Activated naive CD4-positive, alpha-beta T cell treated with Interleukin-2 at 50 U/mL for 16 hours (primary cell): ENCODE measurements around the gene CACFD1.
A peak's percentile ranks its signal among the peaks of the same experiment; 100 is the strongest.

Experiments
- DNase-seq: peaks from one replicate; pipeline ENCODE4 v3.0.0-alpha.2; 2020

Gene CACFD1

DNA sequence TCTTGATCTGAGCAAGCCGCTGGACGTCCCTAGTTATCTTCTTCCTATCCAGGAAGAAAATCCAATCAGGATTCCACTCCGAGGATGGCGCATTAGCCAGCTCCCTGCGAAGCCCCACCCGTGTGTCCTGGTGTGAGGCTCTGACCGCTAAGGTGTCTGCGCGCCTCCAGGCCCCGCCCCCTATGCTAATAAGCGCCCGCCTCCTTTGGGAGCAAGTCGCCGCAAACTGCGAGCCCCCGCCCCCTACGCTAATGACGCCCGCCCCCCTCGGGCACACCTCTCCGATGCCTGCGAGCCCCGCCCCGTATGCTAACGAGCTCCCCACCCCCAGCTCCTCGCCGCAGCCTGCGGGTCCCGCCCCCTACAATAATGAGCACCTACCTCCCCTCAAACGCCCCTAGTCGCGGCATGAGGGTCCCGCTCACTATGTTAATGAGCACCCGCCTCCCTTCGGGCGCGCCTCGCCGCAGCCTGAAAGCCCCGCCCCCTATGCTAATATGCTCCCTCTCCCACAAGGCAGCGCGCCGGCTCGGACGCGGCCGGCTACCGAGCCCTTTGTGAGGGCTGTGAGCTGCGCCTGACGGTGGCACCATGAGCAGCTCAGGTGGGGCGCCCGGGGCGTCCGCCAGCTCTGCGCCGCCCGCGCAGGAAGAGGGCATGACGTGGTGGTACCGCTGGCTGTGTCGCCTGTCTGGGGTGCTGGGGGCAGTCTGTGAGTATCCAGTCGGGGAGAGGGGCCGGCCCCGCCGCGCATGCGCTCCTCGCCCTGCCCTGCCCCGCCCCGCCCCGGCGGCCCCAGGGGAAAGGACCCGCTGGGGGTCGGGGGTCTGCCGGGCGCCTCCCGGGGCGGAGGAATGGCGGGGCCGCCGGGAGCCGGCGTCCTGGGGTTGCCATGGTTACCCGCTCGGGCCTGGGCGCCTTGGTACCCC is at the start of gene CACFD1:
TSS of gene CACFD1 (plus strand) at position 503 of the 929 bp plus-strand sequence. CDS start at position 592, 89 bp downstream.
- DNase-seq = peak; percentile 91

DNA sequence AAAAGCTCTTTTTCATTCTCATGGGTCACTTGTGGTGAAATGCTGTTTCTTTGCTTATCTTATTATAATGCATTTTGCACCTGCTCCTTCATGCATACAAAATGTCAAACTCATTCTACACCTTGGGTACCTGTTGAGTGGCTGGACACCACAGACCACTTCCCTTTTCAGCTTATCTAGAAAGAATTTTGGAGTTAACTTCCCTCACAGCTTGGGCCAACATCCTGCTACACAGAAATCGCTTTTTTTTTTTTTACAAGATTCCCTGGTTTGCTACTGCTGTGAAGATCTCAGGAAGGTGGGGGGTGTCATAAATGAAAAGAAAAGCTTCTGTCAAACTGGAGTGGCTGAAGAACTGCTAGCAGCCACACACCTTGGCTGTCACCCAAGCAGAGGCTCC is 44.6 kb upstream of the CACFD1 start:
- DNase-seq = no peak

DNA sequence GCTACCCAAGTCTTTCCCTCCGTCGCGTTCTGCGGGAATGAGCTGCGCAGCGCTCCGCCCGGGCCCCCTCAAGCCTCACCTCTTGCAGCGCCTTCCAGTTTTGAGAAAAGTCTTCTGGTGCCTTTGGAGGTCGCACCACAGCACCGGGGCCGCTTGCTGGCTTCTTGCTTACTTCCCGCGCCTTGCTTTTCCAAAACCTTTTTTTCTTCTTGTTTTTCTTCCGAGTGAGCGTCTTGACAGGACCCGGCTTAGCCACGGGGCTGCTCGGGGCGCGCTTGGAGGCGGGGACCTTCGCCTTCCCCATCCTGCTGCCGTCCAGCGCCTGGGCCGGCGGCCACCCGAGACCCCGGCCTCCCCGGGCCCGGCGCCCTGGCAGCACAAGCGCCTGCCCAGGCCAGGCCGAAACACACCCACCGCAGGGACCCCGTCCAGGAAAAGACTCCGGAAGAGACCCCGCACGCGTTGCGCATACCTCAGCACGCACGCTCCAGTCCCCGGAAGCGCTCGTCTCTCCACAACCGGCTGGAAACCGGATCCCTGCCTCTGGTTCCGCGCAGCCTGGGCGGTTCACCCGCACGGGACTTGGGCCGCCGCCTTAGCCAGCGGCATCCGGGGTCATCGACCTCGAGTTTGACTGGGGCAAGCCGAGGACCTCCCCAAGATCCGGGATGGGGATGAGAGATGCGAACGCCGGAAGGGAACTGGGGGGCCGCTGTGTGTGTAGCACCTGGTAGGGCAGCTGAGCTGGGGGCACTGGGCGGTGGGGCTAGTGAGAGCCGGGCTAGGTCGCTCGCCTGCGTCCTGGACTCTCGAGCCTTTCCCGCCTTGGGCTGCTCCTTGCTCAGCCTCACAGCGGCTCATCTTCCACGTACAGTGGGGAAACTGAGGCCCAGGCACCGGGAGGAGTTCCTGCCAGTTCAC is 42.0 kb upstream of the CACFD1 start, which contains the start of gene REXO4:
TSS of gene REXO4 (minus strand) at position 470 of the 921 bp plus-strand sequence. CDS start at position 304, 166 bp downstream.
- peak; percentile 87 for DNase-seq

DNA sequence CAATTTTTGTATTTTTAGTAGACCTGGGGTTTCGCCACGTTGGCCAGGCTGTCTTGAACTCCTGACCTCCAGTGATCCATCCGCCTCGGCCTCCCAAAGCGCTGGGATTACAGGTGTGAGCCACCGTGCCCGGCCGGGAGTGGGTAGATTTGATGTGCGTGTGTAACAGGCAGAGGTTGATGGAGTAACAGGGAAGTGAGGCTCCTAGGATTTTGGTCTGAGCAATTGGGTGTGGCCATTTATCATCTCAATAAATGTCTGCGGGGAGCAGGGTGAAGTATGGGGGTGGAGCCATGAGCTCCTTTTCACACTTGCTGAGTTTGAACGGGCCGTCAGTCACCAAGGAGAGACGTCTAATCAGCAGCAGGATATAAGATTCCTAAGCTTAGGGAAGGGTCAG is 40.8 kb upstream of the CACFD1 start:
- DNase-seq = no peak

DNA sequence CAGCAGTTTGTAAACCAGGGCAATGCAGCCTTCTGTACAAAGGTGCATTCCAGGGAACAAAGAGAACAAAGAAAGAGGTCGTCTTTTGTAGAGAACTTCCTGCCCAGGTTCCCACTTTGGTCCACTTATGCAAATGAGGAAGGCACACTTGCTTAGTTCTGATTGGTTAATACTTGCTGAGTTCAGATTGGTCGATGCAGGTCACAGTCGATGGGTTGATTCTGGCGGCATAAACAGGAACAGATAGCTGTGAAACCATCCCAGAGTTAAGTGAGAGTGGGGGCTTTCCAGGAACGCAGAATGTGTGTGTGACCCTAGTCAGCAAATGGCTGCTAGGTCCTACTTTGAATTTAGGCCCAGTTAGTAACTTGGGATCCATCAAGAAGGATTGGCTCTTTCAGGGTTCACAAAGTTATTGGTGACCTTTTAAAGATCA is 39.4 kb upstream of the CACFD1 start:
- DNase-seq = no peak

DNA sequence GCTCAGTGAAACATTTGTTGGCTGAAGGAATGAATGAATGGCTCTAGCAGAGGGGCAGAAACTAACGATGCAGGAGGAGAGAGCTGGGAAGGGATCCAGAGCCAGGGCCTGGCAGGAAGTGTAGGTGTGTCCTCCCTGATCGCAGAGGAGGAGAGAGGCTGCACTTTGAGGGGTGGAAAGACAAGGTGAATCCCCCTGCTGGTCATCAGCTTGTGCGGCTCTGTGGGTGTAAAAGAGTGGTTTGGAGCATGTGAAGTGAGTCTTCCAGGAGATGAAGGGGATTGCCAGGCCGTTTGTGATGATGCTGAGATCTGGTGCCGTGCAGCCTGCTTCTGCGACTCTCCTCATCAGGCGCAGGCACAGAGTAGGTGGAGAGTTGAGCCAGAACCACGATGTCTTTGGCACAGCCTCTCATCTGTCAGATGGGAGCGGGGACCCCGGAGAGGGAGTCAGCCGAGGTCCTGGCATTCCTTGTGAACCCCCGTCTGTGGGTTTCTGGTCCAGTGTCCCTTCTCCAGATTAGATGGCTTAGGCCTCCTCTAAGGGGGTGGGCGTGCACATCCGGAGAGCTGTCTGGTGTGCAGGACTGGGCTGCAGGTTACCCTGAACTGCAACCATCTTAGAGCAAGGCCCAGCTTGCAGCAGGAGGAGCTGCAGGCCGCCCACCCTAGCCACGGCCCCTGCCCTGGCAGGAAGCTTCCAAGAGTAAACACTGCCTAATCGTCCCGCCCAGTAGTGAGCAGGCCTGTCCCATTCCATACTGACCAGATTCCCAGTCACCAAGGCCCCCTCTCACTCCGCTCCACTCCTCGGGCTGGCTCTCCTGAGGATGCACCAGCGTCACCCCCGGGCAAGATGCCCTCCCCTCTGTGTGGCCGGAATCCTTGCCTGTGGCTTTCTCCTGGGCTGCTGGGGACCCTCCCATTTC is 37.9 kb upstream of the CACFD1 start, which contains the start of gene ADAMTS13:
TSS of gene ADAMTS13 (plus strand) at position 753 of the 928 bp plus-strand sequence. CDS start at position 830, 77 bp downstream.
- DNase-seq = peak; percentile 46

DNA sequence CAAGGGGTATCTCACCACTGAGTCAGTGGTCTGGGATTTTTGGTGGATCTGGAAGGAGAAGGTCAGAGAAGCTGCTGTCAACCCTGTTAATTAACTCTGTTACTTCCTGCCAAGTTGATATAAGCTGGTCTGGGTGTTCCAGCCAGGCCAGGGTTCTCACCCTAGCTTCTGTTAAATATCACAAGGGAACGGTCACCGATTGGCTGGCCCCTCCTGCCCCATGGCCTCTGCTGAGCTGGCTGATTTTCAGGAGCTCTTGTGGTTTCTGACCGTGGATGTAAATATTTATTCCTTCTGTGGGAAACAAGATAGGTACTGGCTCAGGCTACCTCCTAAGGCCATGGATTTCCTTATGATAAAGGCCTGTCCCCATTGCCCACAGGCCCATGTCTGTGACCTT is 36.6 kb upstream of the CACFD1 start:
- DNase-seq = no peak

DNA sequence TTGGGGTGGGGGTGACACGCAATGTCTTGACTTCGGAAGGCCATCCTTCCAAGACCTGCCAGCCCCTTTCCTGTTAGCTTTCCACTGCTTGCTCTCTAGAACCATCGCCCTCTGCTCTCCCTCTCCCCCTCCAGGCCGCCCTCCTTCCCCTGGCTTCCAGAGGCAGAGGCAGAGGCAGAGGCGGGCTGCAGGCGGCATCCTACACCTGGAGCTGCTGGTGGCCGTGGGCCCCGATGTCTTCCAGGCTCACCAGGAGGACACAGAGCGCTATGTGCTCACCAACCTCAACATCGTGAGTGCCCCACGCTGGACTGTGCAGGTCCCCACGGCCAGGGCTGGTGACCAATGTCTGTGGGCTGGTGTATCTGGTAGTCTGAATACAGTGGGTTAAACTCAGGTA is 35.6 kb upstream of the CACFD1 start:
- DNase-seq = no peak

DNA sequence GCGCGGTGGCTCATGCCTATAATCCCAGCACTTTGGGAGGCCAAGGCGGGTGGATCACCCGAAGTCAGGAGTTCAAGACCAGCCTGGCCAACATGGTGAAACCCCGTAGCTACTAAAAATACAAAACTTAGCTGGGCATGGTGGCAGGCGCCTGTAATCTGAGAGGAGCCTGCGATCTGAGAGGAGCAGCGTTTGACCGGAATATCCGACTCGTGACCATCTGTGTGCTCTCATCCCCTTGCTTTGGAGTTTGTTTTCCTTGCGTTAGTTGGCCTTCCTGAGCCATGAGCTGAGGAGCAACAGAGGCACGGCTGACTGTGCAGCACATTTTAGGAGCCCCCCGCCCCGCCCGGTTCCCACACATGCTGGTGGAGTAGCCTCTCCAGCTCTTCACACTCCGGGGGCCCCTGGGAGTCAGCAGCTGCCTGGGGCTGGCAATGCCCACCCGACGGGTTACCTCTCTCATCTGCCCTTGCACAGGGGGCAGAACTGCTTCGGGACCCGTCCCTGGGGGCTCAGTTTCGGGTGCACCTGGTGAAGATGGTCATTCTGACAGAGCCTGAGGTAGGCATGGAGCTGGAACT is 34.6 kb upstream of the CACFD1 start:
- no peak for DNase-seq

DNA sequence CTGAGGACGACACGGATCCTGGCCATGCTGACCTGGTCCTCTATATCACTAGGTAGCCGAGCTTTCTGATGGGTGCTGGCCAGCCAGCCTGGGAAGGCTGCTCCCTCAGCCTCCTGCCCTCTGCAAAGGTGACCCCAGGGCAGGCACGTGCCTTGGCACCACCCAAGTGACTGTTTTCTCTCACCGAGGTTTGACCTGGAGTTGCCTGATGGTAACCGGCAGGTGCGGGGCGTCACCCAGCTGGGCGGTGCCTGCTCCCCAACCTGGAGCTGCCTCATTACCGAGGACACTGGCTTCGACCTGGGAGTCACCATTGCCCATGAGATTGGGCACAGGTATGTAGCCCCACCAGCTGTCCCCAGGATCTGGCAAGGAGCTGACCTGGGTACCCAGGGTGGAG is 33.8 kb upstream of the CACFD1 start:
- DNase-seq = no peak

DNA sequence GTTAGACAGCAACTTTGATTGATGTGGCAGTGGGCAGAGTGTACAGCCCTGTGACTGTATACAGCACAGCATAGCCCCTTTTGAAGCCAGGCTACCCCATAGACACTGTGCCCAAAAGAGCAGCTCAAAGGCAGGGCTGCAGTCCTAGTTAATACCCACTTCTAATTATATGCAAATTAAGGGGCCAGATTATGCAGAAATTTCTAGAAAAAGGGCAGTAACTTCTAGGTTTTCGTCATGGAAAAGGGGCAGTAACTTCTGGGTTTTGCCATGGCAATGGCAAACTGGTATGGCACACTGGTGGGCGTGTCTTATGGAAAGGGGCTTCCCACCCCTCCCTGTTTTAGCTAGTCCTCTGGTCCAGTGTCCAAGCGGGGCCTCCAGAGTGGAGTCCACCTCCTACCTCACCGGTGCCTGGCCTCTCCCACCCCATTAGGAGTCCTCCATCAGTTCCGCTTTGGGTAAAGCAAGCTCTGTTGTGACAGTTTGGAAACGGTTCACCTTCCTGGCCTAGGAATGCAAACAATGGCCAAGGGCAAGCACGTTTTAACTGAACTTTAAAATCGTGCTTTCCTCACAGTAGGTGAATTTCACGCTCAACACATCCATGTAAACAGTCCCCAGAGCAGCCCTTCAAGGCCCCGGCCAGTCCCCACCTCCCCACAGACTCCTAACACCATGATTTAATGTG is 32.0 kb upstream of the CACFD1 start:
- DNase-seq = no peak

DNA sequence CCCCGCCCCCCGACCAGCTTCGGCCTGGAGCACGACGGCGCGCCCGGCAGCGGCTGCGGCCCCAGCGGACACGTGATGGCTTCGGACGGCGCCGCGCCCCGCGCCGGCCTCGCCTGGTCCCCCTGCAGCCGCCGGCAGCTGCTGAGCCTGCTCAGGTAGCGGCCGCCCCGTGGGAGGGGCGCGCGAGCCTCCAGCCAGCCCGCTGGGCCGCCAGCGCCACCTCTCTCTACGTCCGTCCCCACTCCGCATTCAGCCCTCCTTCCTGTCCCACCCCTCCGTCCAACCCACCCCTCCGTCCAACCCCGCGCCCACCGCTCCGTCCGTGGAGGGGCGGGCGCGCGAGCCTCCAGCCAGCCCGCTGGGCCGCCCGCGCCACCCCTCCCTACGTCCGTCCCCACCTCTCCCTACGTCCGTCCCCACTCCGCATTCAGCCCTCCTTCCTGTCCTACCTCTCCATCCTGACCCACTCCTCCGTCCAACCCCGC is 31.1 kb upstream of the CACFD1 start:
- no peak for DNase-seq

DNA sequence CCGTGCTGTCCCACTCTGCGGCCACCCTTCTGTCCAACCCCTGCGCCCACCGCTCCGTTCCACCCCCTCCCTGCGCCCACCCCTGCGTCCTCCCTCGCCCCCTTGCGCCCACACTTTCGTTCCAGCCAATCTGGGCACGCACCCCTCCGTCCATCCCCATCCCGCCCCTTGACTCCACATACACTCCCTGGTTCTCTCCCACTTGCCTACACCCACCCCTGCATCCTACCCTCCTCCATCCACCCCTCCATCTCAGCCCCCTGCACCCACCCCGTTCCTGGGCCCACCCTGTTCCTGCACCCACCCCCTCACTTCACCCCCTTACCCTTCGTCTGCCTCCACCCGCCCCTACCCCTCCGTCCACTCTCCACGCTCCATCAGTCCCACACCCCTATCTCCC is 30.6 kb upstream of the CACFD1 start:
- no peak for DNase-seq

DNA sequence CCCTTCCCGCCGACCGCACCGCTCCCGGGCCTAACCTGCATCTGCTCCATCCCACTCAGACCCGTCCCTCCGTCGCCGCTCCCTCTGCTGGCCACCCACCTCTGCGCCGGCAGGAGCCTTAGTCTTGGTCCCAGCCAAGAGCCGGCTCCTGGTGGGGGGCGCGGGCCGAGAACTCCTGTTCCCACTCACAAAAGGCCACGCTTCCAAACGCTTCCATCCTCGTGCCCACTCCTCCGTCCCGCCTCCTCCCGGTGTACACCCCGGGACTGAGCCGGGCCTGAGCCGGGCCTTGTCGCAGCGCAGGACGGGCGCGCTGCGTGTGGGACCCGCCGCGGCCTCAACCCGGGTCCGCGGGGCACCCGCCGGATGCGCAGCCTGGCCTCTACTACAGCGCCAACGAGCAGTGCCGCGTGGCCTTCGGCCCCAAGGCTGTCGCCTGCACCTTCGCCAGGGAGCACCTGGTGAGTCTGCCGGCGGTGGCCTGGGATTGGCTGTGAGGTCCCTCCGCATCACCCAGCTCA is 30.1 kb upstream of the CACFD1 start:
- DNase-seq = peak; percentile 14

DNA sequence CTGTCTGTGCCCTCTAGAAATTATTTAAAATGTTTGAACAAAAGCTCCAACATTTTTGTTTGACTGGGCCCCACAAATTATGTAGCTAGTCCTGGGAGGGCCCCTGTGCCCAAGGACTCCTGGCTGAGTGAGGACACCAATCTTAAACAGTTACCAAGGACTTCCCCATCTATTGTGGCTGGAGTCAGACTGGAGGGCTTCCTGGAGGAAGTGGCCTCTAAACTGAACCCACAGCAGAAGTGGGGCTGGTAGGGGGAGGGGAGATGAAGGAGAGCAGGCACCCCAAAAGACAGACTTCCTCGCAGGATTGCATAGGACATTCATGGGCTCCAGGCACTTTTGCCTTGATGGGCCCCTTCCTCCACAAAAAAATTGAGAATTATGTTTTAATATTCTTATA is 29.5 kb upstream of the CACFD1 start:
- DNase-seq = no peak

DNA sequence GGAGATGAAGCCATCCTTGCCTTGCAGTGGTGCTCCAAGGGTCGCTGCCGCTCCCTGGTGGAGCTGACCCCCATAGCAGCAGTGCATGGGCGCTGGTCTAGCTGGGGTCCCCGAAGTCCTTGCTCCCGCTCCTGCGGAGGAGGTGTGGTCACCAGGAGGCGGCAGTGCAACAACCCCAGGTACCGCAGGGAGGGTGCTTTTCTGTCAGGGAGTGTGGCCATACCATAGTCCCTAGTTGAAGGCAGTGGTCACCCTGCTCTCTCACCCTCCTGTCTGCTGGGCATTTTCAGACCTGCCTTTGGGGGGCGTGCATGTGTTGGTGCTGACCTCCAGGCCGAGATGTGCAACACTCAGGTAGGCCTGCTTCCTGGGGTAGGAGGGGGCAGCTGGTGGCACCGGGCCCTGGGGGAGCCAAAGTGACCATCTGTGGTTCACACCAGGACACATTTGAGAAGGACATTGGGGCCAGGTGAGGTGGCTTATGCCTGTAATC is 26.4 kb upstream of the CACFD1 start:
- no peak for DNase-seq

DNA sequence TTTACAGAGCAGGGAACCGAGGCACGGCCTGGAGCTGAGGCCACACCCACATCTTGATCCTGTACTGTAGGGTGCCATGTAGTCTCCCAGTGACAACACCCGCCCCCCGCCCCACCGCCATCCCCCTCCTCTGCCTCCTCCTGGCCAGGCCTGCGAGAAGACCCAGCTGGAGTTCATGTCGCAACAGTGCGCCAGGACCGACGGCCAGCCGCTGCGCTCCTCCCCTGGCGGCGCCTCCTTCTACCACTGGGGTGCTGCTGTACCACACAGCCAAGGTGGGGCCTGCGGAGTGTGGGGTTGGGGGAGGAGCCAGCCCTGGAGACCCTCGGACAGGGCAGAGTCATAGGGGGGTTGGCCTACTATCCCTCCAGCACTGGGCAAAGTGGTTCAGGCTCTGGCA is 23.1 kb upstream of the CACFD1 start:
- no peak for DNase-seq

DNA sequence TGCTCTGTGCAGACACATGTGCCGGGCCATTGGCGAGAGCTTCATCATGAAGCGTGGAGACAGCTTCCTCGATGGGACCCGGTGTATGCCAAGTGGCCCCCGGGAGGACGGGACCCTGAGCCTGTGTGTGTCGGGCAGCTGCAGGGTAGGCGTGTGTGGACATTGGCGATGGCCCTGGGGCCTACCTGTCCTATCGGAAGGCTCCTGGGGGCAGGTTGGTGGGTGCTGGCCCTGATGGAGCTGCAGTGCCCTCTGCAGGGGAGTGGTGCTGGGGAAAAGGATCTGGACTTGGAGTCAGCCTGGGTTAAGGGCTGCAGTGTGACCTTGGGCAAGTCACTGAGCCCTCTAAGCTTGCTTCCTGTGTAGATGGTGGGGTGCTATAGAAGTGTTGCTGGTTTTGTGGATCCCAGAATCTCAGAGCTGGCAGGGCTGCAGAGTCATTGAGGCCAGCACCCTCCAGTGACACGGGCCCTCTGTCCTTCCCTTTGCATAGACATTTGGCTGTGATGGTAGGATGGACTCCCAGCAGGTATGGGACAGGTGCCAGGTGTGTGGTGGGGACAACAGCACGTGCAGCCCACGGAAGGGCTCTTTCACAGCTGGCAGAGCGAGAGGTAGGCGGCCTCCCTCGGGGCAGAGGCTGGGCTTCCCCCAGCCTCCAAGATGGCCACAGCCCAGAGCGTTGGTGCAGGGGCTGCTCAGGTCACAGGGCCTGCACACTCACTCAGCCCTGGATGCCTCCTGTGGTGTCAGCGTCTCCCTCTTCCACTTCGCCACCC is 21.8 kb upstream of the CACFD1 start:
- no peak for DNase-seq

DNA sequence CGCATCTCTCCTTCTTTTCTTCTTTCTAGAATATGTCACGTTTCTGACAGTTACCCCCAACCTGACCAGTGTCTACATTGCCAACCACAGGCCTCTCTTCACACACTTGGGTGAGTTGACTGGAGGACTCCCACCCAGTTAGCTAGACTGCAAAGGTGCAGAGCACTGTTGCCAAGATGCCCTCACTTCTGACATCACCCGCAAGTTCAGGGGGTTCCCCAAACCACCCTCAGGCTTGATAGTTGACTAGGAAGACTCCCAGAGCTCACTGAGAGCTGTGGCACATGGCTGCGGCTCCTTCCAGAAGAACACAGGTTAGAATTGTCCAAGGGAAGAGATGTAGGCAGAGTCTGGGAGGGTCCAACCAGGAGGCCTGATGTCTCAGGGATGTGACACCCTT is 20.4 kb upstream of the CACFD1 start:
- no peak for DNase-seq

DNA sequence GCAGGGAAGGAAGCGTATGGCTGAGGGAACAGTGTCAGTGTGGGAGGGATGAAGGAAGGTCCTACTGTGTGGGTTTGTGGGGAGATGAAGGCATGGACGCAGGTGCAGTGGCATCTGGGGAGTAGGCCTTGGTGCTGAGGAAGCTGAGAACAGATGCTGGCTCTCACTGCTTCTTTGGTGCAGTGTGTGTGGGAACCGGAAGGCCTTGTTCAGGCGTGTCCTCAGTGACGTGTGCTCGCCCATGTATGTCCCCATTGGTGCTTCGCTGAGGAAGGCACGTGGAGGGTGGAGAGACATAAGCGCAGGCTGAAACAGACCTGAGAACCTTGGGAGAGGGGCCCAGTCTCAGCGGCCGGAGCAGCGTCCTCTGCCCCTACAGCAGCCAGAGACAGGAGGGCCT is 18.9 kb upstream of the CACFD1 start:
- no peak for DNase-seq
